Left ventricle myocardium superior (tissue), 1 donor: ENCODE measurements around the gene SPECC1. TPM values are rescaled to one million over a fixed set of nuclear protein-coding genes. Genes with fewer than 3 reads are reported as not detected.
"Not testable (repeated sequence)": the region's sequence is repeated elsewhere in the genome, so short reads cannot be mapped to it uniquely, and the experiment has no call there.

ENCODE experiments used
- ATAC-seq: fragments of 200-7000 bp; cut with Tn5 transposase; one replicate; pipeline ENCODE4 v1.9.1; 2020; ENCODE audit warnings: mild to moderate bottlenecking, moderate library complexity
- DNase-seq: peaks from one replicate; pipeline ENCODE4 v3.0.0-alpha.2; 2020
- intact Hi-C: fragments of 100-400 bp; cut with micrococcal nuclease; formaldehyde crosslinking; loops from one replicate; pipeline ENCODE4 v1.11.0; 2022
- total RNA-seq: library from RNA; stranded (reverse); fragmentation: NEBNext Ultra II Directional; extraction: Animal tissue kit (Norgen Biotek cat#: 25700); gene quantifications from one replicate; pipeline ENCODE4 v1.2.1, GENCODE V29; 2021
- donor health status: DM: no; HTN: yes; CAD: no; lungs with severe emphysema.

Gene SPECC1
- total RNA-seq, 1 donor from 2014 or later, result 10.3 TPM

- intact Hi-C loops, result no loop called here
- ATAC-seq (no peak), DNase-seq (no peak)
Observed at GRCh38 chr17:20244671-20245070, 235.5 kb downstream of the SPECC1 start.

- DNase-seq (no peak), ATAC-seq (no peak)
- intact Hi-C loops, result no loop called here
Observed at GRCh38 chr17:20246692-20247091, 237.5 kb downstream of the SPECC1 start.

DNA sequence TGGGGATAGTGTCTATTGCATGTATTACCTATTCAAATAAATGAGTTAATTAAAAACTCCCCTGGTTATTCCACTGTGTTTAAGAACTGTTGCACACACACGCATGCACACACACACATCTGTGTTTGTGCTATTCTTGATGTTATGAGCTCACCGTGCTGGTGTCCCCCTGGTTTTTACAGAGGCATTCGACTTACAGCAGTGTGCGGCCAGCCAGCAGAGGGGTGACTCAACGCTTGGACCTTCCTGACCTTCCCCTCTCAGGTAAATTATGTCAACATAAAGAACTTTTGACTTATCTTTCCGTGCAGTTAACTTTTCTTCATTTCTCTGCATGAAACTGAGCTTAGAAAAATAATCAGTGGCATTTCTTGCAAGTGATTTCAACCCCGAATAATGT is 244.2 kb downstream of the SPECC1 start:
- ATAC-seq (no peak), DNase-seq (no peak)
- intact Hi-C loops, result no loop called here

DNA sequence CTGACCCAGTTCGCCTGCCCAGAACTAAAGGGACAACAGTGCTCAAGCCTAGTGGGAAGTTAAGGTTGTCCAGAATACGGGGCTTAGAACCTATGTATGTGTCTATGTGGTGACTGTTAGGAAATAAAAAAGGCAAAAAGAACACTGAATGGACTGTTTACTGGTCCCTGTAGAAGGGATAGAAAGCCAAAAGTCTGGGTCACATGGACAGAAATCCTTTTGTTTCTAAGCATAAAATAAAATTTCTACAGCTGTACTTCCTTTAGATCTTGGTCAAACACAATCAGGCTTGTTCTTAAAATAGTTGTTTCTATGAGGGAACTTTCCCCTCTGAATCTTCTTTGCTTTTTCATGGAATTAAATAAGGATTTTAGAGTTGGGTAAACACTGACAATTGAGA is 245.4 kb downstream of the SPECC1 start:
- intact Hi-C loops, result no loop called here
- no peak for DNase-seq
- ATAC-seq, result no peak

- no peak for DNase-seq
- intact Hi-C loops, result no loop called here
- no peak for ATAC-seq
Observed at GRCh38 chr17:20256144-20256543, 247.0 kb downstream of the SPECC1 start.

DNA sequence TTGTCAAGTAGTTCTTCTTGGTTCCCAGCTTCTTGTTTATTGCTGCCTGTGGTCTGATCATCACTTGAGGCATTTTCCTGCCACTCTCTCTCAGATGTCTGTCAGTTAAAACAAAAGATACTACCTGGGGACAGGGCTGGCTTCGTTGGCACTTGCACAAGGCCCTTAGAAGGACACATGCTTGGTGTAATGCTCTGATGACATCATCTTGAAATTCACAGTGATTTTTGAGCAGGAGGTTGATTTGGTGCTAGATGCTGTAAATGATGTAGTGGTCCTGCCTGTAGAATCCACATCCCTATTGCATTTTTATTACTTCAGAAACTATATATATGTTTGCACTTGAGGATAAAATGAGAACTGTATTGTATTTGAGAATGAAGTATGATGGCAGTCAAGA is 247.8 kb downstream of the SPECC1 start:
- DNase-seq (no peak), ATAC-seq (no peak)
- intact Hi-C loops, result no loop called here

GRCh38 chr17:20257798-20258197 is 248.6 kb downstream of the SPECC1 start:
- no peak for DNase-seq
- intact Hi-C loops, result no loop called here
- ATAC-seq, result no peak

- ATAC-seq (no peak), DNase-seq (no peak)
- intact Hi-C loops, result no loop called here
Observed at GRCh38 chr17:20259668-20260067, 250.5 kb downstream of the SPECC1 start.

DNA sequence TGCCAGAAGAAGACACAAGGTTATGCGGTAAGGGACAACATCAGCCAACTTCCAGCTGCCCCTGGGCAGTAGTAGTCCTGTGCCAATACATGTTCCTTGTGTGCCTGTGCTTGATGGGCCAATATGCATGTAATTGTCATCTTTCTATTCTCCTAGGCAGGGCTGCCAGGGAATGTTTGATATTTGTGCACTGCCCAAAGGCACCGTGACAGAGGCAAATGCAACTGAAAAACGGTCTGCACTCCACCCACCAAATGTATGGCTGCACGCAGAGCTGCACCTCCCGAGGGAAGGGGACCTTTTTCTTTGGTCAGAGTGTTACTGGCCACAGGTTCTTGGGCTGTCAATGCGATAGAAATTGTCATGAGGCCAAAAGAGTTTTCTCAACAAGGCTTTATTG is 251.1 kb downstream of the SPECC1 start:
- ATAC-seq (no peak), DNase-seq (no peak)
- intact Hi-C loops, result no loop called here

- DNase-seq (no peak), ATAC-seq (no peak)
- intact Hi-C loops, result no loop called here
Observed at GRCh38 chr17:20262226-20263114, 253.3 kb downstream of the SPECC1 start.

GRCh38 chr17:20263115-20263433 is 253.9 kb downstream of the SPECC1 start:
- intact Hi-C loops, ATAC-seq, DNase-seq: not testable (repeated sequence)

GRCh38 chr17:20263595-20263994 is 254.4 kb downstream of the SPECC1 start:
- intact Hi-C loops, result no loop called here
- DNase-seq, result no peak
- ATAC-seq, result no peak

- intact Hi-C loops, result no loop called here
- no peak for DNase-seq
- ATAC-seq, result no peak
Observed at GRCh38 chr17:20264996-20265395, 255.8 kb downstream of the SPECC1 start.

DNA sequence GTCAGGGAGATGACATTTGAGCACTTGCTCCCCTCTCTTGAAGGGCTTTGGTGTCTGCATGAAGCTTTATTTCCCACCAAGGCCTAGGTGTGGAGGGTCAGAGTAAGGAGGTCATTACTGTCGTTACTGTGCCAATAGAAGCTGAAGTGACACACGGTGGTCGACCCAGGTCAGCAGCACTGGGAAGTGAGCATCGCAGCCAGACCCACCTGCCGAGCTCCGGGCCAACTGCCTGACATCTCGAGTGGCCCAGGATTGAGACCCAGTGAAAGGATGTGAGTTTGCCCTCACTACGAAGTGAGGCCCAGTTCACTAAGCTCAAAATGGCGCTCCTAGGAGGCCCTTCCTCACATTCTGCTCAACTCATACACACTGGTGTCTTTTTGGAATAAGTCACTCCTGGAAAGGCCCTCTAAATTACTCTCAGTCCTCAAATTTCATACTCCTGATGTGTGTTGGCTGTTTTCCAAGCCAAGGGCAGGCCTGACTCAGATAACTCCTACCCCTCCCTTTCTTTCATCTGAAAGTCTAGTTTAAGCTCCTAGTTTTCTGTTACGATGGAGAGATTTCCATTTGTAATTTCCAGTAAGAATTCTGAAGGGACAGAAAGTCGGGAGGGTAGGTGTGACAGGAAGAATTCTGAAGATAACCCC is 257.8 kb downstream of the SPECC1 start:
- no peak for DNase-seq

GRCh38 chr17:20267459-20267842 is 258.3 kb downstream of the SPECC1 start:
- intact Hi-C loops, result no loop called here
- DNase-seq, result no peak
- no peak for ATAC-seq

More for the DNA sequence above, 257.8 kb downstream of the SPECC1 start:
- ATAC-seq, result peak; percentile 25
- intact Hi-C loops, result no loop called here

DNA sequence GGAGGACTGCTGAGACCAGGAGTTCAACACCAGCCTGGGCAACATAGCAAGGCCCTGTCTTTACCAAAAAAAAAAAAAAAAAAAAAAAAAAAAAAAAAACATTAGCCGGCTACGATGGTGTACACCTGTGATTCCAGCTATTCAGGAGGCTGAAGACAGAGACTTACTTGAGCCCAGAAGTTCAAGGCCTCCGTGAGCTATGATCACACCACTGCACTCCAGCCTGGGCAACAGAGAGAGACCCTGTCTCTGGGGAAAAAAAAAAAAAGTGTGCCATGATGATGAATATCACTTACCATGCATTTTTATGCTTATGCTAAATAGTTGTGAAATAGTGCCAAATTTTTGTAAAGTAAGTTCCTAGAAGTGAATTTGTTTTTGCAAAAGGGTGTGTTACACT is 261.2 kb downstream of the SPECC1 start:
- intact Hi-C loops, result no loop called here
- ATAC-seq (no peak), DNase-seq (no peak)

GRCh38 chr17:20271011-20271610 is 262.0 kb downstream of the SPECC1 start:
- no peak for ATAC-seq
- intact Hi-C loops, result no loop called here
- no peak for DNase-seq

- intact Hi-C loops, result no loop called here
- DNase-seq (no peak), ATAC-seq (no peak)
Observed at GRCh38 chr17:20273741-20274500, 264.8 kb downstream of the SPECC1 start.

DNA sequence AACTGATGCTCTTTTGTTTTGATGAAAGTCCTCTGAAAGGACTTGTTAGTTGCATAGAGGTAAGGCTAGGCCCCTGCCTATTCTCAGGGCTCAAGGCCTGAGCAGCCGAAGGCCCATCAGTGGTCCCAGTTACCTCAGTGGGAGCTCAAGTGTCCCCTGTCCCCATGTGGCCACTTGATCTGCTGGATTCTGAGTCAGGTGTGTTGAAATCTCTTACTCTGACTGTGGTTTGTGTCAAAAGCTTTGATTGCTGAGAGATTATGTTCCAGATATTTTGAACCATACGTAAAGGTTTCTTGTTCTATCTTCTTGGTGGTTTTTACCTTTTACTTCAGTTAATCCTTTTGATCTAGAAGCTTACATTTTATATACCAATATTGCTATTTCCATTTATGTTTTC is 266.5 kb downstream of the SPECC1 start:
- intact Hi-C loops, result no loop called here
- ATAC-seq (no peak), DNase-seq (no peak)

- intact Hi-C loops, result no loop called here
- ATAC-seq (no peak), DNase-seq (no peak)
Observed at GRCh38 chr17:20276421-20276820, 267.3 kb downstream of the SPECC1 start.
